ENCODE measurements around the gene UBN1. TPM values are rescaled to one million over a fixed set of nuclear protein-coding genes. Genes with fewer than 3 reads are reported as not detected.

Gene UBN1
- total RNA-seq, 5 donors from 2014 or later (not counting 1 experiment from before 2014, with no cell fraction given), result 41.8 to 53.7 (median 48.2) TPM

DNA sequence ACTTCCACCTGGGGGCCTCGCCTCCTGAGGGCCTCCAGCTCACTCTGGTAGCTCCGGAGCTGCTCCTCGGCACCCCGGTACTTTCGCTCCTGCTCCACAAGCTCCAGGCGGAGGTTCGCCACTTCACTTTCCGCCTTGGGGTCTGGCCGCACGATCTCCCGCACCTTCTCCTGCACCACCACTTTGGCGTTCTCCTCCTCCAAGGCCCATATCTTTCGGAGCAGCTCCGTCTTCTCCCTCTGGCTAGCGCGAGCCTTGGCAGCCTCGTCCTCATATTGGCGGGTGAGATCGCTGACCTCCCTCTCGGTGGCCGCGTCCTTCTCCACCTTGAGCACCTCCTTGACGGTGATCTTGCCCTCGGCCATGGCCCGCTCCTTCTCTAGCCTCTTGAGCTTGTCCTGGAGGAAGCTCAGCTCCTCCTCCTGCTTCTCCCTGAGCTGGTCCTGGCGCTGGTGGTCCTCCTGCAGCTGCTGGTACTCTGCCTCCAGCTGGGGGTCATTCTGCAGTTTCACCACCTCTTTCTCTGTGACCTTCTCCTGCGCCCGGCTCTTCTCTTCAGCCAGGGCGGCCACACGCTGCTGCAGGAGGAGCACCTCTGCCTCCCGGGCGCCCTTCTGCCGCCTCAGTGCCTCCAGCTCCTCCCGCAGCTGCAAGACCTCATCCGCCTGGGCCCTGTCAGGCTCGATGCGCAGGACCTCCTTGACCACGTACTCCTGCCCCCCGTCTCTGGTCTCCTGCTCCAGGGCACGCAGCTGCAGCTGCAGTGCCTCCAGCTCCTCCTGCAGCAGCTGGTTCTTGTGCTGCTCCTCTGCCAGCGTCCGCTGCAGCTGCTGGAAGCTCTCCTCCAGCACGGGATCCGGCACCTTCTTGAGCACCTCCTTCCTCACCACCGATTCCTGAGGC lies 37.9 kb downstream of the UBN1 start:
- no peaks in the 10 kb centered on the region for H3K9me3 ChIP-seq
- no peak overlapping the region for H3K4me3 ChIP-seq (ENCODE audit: control insufficient read depth in 1 of 2, extremely low read depth in 1 of 2, low read length in 1 of 2)
- peaks cover 0 to 5% (median 0%) of the 10 kb centered on the region in 3 donors for H3K4me1 Mint-ChIP-seq
- DNase-seq, result no peak
- ChIA-PET CTCF (interaction anchor here in 1 of 2 donors (0.6 kb wide), 1 partner anchor 587 kb away, joined by 3 read pairs; no protein-coding TSS in a partner anchor), POLR2A (no interaction called here)
- H3K27ac ChIP-seq (ENCODE audit: low read length), result no peak overlapping the region
- H3K4me1 ChIP-seq (ENCODE audit: control insufficient read depth in 1 of 2, extremely low read depth in 1 of 2, insufficient read depth in 2 of 2, low read length in 2 of 2), result no peaks in the 10 kb centered on the region
- ATAC-seq (replicated peaks in 1 of 4), result no peak
- H3K36me3 Mint-ChIP-seq, result peaks cover 59% of the 10 kb centered on the region
- no peak overlapping the region for H3K4me3 Mint-ChIP-seq
- peaks cover 3 to 53% of the 10 kb centered on the region in 2 donors for H3K36me3 ChIP-seq (ENCODE audit: control insufficient read depth in 2 of 2, extremely low read depth in 1 of 2, insufficient read depth in 1 of 2, low read length in 1 of 2)
- no peaks in the 10 kb centered on the region for H3K27me3 Mint-ChIP-seq
- 96% methylated on average over 45 of the region's 45 CpGs for WGBS (ENCODE audit: insufficient coverage)
- no peak overlapping the region for H3K27ac Mint-ChIP-seq
- no peaks in the 10 kb centered on the region for H3K27me3 ChIP-seq (replicated peaks in 1 of 2; ENCODE audit: control insufficient read depth in 2 of 2, extremely low read depth in 1 of 2, insufficient read depth in 2 of 2, low read length in 1 of 2)
- no peaks in the 10 kb centered on the region for H3K9me3 Mint-ChIP-seq

DNA sequence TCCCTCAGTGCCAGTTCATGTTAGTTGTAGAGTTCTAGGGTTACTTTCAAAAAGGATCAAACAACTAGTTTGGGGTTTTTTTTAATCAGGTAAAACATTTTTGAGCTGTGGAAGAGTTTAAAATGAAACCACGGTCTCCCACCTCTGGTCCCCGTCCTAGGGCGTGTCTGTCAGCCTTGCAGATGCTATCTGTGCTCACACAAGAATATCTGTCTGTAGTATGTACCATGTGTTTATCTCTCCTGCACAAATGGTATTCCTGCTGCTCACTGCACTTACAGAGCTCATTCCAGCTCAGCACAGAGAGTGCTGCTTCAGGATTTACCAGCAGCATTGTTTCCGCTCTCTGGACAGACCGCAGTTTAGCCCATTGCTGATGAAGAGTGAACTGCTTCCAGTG lies 38.9 kb downstream of the UBN1 start:
- H3K27ac Mint-ChIP-seq, result no peak overlapping the region
- H3K36me3 ChIP-seq (ENCODE audit: control insufficient read depth in 2 of 2, extremely low read depth in 1 of 2, insufficient read depth in 1 of 2, low read length in 1 of 2), result peaks cover 3 to 44% of the 10 kb centered on the region in 2 donors
- CTCF ChIA-PET, result interaction anchor here in 1 of 2 donors (0.6 kb wide), 1 partner anchor 588 kb away, joined by 3 read pairs; no protein-coding TSS in a partner anchor

DNA sequence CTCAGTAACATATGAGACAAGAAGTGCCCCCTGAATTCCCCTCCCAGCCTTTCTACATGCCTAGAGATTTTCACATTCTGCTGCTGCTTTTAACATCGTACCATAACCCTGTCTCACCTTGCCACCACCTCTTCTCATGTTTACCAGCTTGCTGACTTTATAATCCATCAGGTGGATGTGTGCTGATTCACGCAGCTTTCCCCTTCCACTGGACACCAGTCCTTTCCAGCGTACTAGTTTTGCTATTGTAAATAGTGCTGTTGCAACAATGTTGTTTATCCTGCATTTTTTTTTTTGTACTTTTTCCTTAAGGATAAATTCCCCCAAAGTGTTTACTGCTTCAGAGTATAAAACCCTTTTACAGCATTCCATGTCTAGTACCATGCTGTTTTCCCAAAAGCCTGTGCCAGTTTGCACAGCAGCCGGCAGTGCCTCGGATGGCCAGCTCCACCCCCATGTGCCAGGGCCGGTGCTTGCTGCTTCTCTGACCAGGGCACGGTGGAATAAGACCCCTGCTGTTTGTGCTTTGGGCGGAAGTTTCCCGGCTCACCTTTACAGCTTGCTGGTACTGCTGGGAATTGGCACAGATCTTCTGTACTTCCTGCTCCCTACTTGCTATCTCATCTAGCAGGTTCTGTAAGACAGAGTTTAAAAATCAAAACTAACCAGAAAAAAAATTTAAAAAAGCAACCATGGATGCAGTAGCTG lies 41.3 kb downstream of the UBN1 start:
- ChIA-PET POLR2A (no interaction called here), CTCF (interaction anchor here in 1 of 2 donors (0.5 kb wide), 1 partner anchor 563 kb away, joined by 9 read pairs; no protein-coding TSS in a partner anchor)
- no peak for DNase-seq
- no peaks in the 10 kb centered on the region for H3K9me3 Mint-ChIP-seq
- H3K27me3 ChIP-seq (replicated peaks in 1 of 2; ENCODE audit: control insufficient read depth in 2 of 2, extremely low read depth in 1 of 2, insufficient read depth in 2 of 2, low read length in 1 of 2), result no peaks in the 10 kb centered on the region
- H3K4me3 ChIP-seq (ENCODE audit: control insufficient read depth in 1 of 2, extremely low read depth in 1 of 2, low read length in 1 of 2), result no peak overlapping the region
- 95% methylated on average over 6 of the region's 9 CpGs for WGBS (ENCODE audit: insufficient coverage)
- H3K9me3 ChIP-seq, result no peaks in the 10 kb centered on the region
- no peak overlapping the region for H3K27ac ChIP-seq (ENCODE audit: low read length)
- no peak for ATAC-seq (replicated peaks in 1 of 4)
- H3K4me1 ChIP-seq (ENCODE audit: control insufficient read depth in 1 of 2, extremely low read depth in 1 of 2, insufficient read depth in 2 of 2, low read length in 2 of 2), result no peaks in the 10 kb centered on the region
- H3K27ac Mint-ChIP-seq, result peak overlapping the region in 1 of 2 donors; percentile 28
- H3K27me3 Mint-ChIP-seq, result no peaks in the 10 kb centered on the region
- peaks cover 32% of the 10 kb centered on the region for H3K36me3 Mint-ChIP-seq
- H3K4me1 Mint-ChIP-seq, result peaks cover 0 to 5% (median 0%) of the 10 kb centered on the region in 3 donors
- no peak overlapping the region for H3K4me3 Mint-ChIP-seq
- peaks cover 0 to 26% of the 10 kb centered on the region in 2 donors for H3K36me3 ChIP-seq (ENCODE audit: control insufficient read depth in 2 of 2, extremely low read depth in 1 of 2, insufficient read depth in 1 of 2, low read length in 1 of 2)

More for the DNA sequence above, 38.9 kb downstream of the UBN1 start:
- POLR2A ChIA-PET, result no interaction called here
- Mint-ChIP-seq H3K4me3 (no peak overlapping the region), H3K36me3 (peaks cover 51% of the 10 kb centered on the region), H3K4me1 (peaks cover 0 to 5% (median 0%) of the 10 kb centered on the region in 3 donors), H3K27me3 (no peaks in the 10 kb centered on the region), H3K9me3 (no peaks in the 10 kb centered on the region)
- no peak overlapping the region for H3K27ac ChIP-seq (ENCODE audit: low read length)
- H3K27me3 ChIP-seq (replicated peaks in 1 of 2; ENCODE audit: control insufficient read depth in 2 of 2, extremely low read depth in 1 of 2, insufficient read depth in 2 of 2, low read length in 1 of 2), result no peaks in the 10 kb centered on the region
- no peak overlapping the region for H3K4me3 ChIP-seq (ENCODE audit: control insufficient read depth in 1 of 2, extremely low read depth in 1 of 2, low read length in 1 of 2)
- no peaks in the 10 kb centered on the region for H3K4me1 ChIP-seq (ENCODE audit: control insufficient read depth in 1 of 2, extremely low read depth in 1 of 2, insufficient read depth in 2 of 2, low read length in 2 of 2)
- WGBS (ENCODE audit: insufficient coverage), result 100% methylated on average over 2 of the region's 5 CpGs
- no peaks in the 10 kb centered on the region for H3K9me3 ChIP-seq
- DNase-seq, result no peak
- no peak for ATAC-seq (replicated peaks in 1 of 4)

DNA sequence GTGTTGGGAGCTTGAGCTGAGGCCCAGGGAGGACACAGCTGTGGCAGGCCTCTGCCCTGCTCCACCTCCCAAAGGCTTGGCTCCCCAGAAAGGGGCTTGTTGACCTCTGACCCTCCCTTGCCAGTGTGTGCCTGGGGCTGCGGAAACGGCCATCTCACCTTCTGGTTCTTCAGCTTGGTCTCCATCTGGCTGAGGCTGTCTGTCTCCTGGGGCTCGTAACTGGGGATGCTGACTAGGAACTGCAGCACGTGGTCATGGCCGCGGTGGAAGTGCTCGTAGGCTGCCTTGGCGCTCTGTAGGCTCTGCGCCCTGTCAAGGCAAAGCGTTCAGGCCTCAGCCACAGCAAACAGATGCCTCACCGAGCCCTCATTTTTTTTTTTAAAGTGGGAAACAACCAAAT lies 42.7 kb downstream of the UBN1 start:
- H3K9me3 ChIP-seq, result no peaks in the 10 kb centered on the region
- Mint-ChIP-seq H3K36me3 (peaks cover 18% of the 10 kb centered on the region), H3K4me1 (peaks cover 0 to 5% (median 0%) of the 10 kb centered on the region in 3 donors), H3K9me3 (no peaks in the 10 kb centered on the region), H3K27ac (no peak overlapping the region), H3K27me3 (no peaks in the 10 kb centered on the region), H3K4me3 (no peak overlapping the region)
- H3K4me3 ChIP-seq (ENCODE audit: control insufficient read depth in 1 of 2, extremely low read depth in 1 of 2, low read length in 1 of 2), result no peak overlapping the region
- H3K36me3 ChIP-seq (ENCODE audit: control insufficient read depth in 2 of 2, extremely low read depth in 1 of 2, insufficient read depth in 1 of 2, low read length in 1 of 2), result peaks cover 0 to 15% of the 10 kb centered on the region in 2 donors
- 90% methylated on average over 4 of the region's 11 CpGs for WGBS (ENCODE audit: insufficient coverage)
- ChIA-PET CTCF (no interaction called here), POLR2A (no interaction called here)
- no peaks in the 10 kb centered on the region for H3K27me3 ChIP-seq (replicated peaks in 1 of 2; ENCODE audit: control insufficient read depth in 2 of 2, extremely low read depth in 1 of 2, insufficient read depth in 2 of 2, low read length in 1 of 2)
- DNase-seq, result no peak
- no peaks in the 10 kb centered on the region for H3K4me1 ChIP-seq (ENCODE audit: control insufficient read depth in 1 of 2, extremely low read depth in 1 of 2, insufficient read depth in 2 of 2, low read length in 2 of 2)
- ATAC-seq (replicated peaks in 1 of 4), result no peak
- H3K27ac ChIP-seq (ENCODE audit: low read length), result no peak overlapping the region

DNA sequence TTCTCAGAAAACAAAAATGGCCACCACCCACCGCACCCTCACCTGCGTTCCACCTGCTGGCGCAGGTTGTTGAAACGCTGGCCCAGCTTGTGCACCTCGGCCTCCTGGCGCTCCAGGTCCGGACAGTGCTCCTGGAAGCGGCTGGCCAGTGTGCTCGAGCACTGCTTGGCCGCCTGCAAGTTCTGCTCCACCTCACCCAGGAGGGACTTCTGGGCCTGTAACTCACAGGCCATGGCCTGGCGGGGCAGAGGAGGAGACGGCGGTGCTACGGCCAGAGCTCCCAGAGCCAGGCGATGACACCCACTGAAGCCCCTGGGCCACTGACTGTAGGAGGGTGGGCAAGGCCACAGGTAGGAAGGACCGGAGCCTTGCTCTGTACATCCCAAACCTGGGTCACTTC lies 43.4 kb downstream of the UBN1 start:
- DNase-seq (no peak), ATAC-seq (replicated peaks in 1 of 4) (no peak)
- Mint-ChIP-seq H3K27me3 (no peaks in the 10 kb centered on the region), H3K36me3 (peaks cover 13% of the 10 kb centered on the region), H3K4me1 (peaks cover 0 to 4% (median 0%) of the 10 kb centered on the region in 3 donors), H3K9me3 (no peaks in the 10 kb centered on the region), H3K4me3 (no peak overlapping the region), H3K27ac (no peak overlapping the region)
- Histone ChIP-seq H3K9me3 (no peaks in the 10 kb centered on the region), H3K36me3 (ENCODE audit: control insufficient read depth in 2 of 2, extremely low read depth in 1 of 2, insufficient read depth in 1 of 2, low read length in 1 of 2) (peaks cover 0 to 11% of the 10 kb centered on the region in 2 donors), H3K27ac (ENCODE audit: low read length) (no peak overlapping the region), H3K27me3 (replicated peaks in 1 of 2; ENCODE audit: control insufficient read depth in 2 of 2, extremely low read depth in 1 of 2, insufficient read depth in 2 of 2, low read length in 1 of 2) (peaks cover 0 to 3% of the 10 kb centered on the region in 2 experiments), H3K4me3 (ENCODE audit: control insufficient read depth in 1 of 2, extremely low read depth in 1 of 2, low read length in 1 of 2) (no peak overlapping the region), H3K4me1 (ENCODE audit: control insufficient read depth in 1 of 2, extremely low read depth in 1 of 2, insufficient read depth in 2 of 2, low read length in 2 of 2) (no peaks in the 10 kb centered on the region)
- WGBS (ENCODE audit: insufficient coverage), result 97% methylated on average over 15 of the region's 16 CpGs
- ChIA-PET POLR2A (no interaction called here), CTCF (no interaction called here)

DNA sequence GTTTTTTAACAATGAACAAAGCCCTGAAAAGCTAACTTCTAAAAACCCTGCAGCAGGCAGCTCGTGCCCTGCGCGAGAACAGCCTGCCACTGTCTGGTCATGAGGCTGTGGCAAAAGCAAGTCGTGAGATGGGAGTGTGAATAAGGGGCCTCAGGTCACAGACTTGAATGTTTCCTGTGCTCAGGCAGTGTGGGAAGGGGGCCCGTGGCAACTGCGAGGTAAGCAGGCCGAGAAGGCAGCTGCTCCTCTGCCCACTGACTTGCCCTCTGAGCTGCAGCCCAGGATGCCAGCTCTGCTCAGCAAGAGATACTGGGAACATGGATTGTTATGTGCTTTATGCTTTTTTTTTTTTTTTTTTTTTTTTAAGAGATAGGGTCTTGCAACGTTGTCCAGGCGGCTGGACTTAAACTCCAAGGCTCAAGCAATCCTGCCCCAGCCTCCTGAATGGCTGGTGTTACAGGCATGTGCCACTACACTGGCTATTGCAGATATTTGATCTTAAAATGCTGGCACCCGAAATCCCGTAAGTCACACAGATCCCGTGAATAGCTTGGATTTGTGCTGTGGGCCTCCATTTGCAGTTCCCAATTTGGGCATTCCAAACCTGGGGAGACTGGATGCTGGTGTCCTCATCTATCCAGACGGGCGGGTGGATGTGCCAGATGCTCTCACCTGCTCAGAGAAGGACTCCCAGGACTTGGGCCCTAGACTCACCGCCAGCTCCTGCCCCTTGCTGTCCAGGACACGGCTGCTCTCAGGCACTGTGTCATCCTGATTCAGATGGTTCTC lies 44.0 kb downstream of the UBN1 start:
- H3K36me3 Mint-ChIP-seq, result peaks cover 9% of the 10 kb centered on the region
- DNase-seq (no peak), ATAC-seq (replicated peaks in 1 of 4) (no peak)
- ChIA-PET CTCF (no interaction called here), POLR2A (no interaction called here)
- Histone ChIP-seq H3K27ac (ENCODE audit: low read length) (no peak overlapping the region), H3K36me3 (ENCODE audit: control insufficient read depth in 2 of 2, extremely low read depth in 1 of 2, insufficient read depth in 1 of 2, low read length in 1 of 2) (peaks cover 0 to 5% of the 10 kb centered on the region in 2 donors), H3K4me1 (ENCODE audit: control insufficient read depth in 1 of 2, extremely low read depth in 1 of 2, insufficient read depth in 2 of 2, low read length in 2 of 2) (no peaks in the 10 kb centered on the region), H3K9me3 (no peaks in the 10 kb centered on the region), H3K27me3 (replicated peaks in 1 of 2; ENCODE audit: control insufficient read depth in 2 of 2, extremely low read depth in 1 of 2, insufficient read depth in 2 of 2, low read length in 1 of 2) (peaks cover 0 to 5% of the 10 kb centered on the region in 2 experiments), H3K4me3 (ENCODE audit: control insufficient read depth in 1 of 2, extremely low read depth in 1 of 2, low read length in 1 of 2) (no peak overlapping the region)
- H3K4me3 Mint-ChIP-seq, result no peak overlapping the region
- no peaks in the 10 kb centered on the region for H3K9me3 Mint-ChIP-seq
- H3K27ac Mint-ChIP-seq, result no peak overlapping the region
- 88% methylated on average over 16 of the region's 16 CpGs for WGBS (ENCODE audit: insufficient coverage)
- H3K27me3 Mint-ChIP-seq, result no peaks in the 10 kb centered on the region
- no peaks in the 10 kb centered on the region for H3K4me1 Mint-ChIP-seq
